Stimulated activated naive CD8-positive, alpha-beta T cell treated with anti-CD3 and anti-CD28 coated beads, Interleukin-15, Interleukin-2, amounts not matched to agents 100 U/mL and 50 U/mL, for 24 hours (primary cell): ENCODE results near the gene RNF31.
"Not testable (repeated sequence)": the region's sequence is repeated elsewhere in the genome, so short reads cannot be mapped to it uniquely, and the experiment has no call there.

Experiments
- ATAC-seq: fragments of 150-1000 bp; cut with Tn5 transposase; one replicate; pipeline ENCODE4 v1.10.0; 2021
- DNase-seq: peaks from one replicate; pipeline ENCODE4 v3.0.0; 2021

The RNF31 gene

GRCh38 chr14:24146978-24147760, at the start of gene RNF31:
Gene RNF31 (plus strand): TSS chr14:24147498. CDS start chr14:24147699, 201 bp downstream.
- DNase-seq (peak; percentile 98), ATAC-seq (peak; percentile 88)

- DNase-seq (no peak), ATAC-seq (no peak)
Measured at GRCh38 chr14:24098229-24098926, 48.9 kb upstream of the RNF31 start.

GRCh38 chr14:24098927-24099813, 48.1 kb upstream of the RNF31 start:
- no peak for ATAC-seq
- no peak for DNase-seq

- no peak for ATAC-seq
- no peak for DNase-seq
Measured at GRCh38 chr14:24100197-24100981, 46.9 kb upstream of the RNF31 start.

DNA sequence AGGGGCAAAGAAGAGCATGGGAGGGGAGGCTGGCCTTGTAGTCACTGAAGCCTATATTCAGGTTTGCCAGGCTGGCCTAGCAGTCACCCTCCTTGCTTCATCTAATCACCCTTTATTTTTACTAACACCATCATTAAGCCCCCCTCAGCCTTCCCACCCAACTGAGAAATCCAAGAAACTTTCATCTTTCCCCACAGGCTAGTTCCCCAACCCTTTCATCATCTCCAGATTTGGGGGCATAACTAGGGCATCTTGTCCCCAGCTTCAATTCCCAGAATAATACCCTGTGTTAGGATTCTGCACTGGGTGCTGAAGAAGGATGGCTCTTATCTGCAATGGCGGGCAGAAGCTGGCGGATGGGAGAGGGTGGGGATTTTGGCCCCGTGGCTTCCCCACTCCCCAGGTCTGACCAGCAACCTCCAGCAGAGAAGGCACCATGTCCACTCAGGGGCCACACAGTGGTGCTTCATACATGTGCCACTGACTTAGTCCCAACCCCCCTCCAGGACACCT, 46.3 kb upstream of the RNF31 start:
- no peak for ATAC-seq
- DNase-seq, result no peak

GRCh38 chr14:24102357-24103048, 44.8 kb upstream of the RNF31 start:
- DNase-seq (no peak), ATAC-seq (no peak)

DNA sequence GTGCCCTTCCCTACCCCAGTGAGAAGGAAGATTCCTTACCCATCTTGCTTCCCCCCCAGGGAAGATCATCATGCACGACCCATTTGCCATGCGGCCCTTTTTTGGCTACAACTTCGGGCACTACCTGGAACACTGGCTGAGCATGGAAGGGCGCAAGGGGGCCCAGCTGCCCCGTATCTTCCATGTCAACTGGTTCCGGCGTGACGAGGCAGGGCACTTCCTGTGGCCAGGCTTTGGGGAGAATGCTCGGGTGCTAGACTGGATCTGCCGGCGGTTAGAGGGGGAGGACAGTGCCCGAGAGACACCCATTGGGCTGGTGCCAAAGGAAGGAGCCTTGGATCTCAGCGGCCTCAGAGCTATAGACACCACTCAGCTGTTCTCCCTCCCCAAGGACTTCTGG, 43.8 kb upstream of the RNF31 start:
- ATAC-seq, result no peak
- no peak for DNase-seq

GRCh38 chr14:24105609-24106239, 41.6 kb upstream of the RNF31 start:
- not testable (repeated sequence) for ATAC-seq, DNase-seq

GRCh38 chr14:24106672-24107271, 40.5 kb upstream of the RNF31 start:
- DNase-seq (no peak), ATAC-seq (no peak)

GRCh38 chr14:24108336-24108874, 38.9 kb upstream of the RNF31 start:
- DNase-seq (no peak), ATAC-seq (peak; percentile 16)

- ATAC-seq, result no peak
- DNase-seq, result no peak
Measured at GRCh38 chr14:24110060-24110459, 37.2 kb upstream of the RNF31 start.

- DNase-seq (no peak), ATAC-seq (no peak)
Measured at GRCh38 chr14:24110523-24110922, 36.8 kb upstream of the RNF31 start.

GRCh38 chr14:24113379-24113800, 33.9 kb upstream of the RNF31 start:
- ATAC-seq, result no peak
- no peak for DNase-seq

DNA sequence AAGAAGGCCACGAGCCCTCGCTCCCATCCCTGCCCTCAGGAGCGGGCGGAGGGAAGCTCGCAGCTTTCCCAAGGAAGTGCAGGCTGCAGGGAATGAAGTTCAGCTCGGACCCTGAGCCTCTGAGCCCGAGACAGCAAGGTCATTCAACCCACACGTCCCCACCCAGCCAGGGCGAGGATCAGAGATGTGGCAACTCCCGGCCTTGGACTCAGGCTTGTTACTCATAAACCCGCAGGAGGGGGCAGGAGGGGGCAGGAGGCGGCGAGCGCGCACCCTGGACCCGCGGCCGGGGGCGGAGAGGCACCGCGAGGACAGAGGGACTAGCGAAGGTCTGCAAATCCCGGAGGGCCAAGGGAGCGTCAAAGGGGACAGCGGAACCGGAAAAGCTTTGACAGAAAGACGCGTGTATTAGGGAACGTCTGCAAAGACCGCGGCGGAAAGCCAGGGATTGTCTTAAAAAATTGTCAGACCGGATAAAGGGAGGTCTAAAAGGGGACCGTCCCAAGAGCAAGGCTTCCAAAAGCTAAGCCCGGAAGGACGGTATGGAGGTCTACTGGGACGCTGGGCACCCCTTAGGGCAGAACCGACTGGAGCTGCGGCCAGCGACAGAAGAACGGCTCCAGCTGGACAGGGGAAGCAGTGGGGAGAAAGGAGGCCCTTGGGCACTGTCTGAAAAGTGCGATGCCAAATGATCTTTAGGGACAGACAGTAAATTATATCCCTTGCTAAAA, 33.3 kb upstream of the RNF31 start:
- ATAC-seq (peak; percentile 49), DNase-seq (peak; percentile 87)

DNA sequence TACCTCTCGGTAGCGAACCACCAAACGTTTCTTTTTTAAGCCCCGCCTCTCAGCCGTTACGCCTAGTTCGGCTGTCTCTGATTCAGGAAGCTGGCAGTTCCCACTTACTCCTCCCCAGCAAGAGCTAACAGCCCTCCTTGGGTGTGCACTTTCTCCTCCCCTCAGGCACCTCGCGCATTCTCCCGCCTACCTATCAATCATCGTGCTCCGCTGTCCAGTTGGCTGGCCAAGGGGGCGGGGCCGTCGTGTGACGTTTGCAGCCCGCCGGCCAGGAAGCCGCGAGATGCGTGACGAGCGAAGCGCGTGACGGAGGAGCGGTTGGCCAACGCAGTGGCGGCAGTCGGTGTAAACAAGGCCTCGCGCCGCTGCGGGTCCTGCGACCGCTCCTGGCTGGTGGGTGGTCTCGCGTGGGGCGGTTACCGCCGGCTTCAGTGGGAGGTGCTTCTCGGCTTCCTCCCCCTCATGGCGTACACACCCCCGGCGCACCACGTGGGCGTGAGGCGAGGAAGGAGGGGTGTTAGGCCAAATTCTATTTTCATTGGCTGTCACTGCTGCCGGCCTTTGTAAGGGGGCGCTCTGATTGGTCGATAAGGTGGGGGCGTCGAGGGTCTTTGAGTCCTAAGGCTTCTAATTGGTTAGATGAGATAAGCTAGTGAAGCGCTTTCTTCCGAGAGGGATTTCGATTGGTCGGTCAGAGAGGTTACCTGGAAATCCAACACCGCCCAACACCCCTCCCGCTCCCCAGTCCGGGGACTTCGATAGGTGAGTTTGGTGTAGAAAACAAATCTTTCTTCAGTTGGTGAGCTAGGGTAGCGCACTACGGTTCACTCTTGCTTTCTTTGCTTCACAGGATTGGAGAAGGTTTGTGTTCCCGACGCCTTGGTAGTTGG, 32.5 kb upstream of the RNF31 start, which contains the start of the genes DCAF11 and NRL:
TSS of gene DCAF11 (plus strand) at position 246 of the 890 bp plus-strand sequence. CDS start 818 bp downstream, outside the sequence.
TSS of gene NRL (minus strand) at position 418 of the 890 bp plus-strand sequence. CDS start 32,101 bp downstream, outside the sequence.
- DNase-seq (peak; percentile 99), ATAC-seq (peak; percentile 94)

DNA sequence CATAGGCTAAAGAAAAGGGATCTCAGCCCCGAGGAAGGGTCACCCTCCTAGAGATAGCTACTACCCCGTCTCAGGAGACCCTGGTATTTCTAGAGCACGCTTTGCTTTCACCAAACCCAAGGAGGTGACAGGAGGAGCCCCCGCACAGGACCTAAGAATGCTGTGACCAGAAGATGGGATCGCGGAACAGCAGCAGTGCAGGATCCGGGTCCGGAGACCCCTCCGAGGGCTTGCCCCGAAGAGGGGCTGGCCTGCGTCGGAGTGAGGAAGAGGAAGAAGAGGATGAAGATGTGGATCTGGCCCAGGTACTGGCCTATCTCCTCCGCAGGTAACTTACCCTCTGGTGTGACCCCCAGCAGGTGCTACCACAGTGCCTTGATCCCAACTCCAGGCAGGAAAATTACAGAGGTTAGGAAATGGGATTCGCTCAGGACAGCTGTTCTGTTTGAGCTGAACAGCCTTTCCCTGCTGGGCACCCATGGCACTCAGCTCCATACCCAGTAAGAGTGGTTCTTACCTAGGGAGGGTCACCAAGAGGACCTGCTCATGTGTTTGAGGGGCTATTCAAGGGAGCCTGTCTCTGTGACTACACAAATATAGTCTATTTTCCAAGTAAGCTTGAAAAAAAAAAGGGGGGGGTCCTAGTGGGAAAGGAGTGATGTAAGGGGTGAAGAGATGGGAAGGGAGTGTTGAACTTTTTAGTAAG, 31.7 kb upstream of the RNF31 start:
- ATAC-seq, result no peak
- no peak for DNase-seq
